Amygdala (tissue), 56 donors: ENCODE results near the gene TLCD4.

Source experiments
- DNase-seq, 56 donors: peaks; one replicate each; lab custom pipeline; 2025; lab: John Stamatoyannopoulos, UW

TLCD4 gene

GRCh38 chr1:95094923-95095322 is 22.2 kb upstream of the TLCD4 start:
- no peak for DNase-seq

- no peak for DNase-seq
Measured at GRCh38 chr1:95095833-95096217, 21.3 kb upstream of the TLCD4 start.

- DNase-seq, result no peak
Measured at GRCh38 chr1:95096218-95096841, 20.8 kb upstream of the TLCD4 start.

- no peak for DNase-seq
Measured at GRCh38 chr1:95097426-95097825, 19.7 kb upstream of the TLCD4 start.

- DNase-seq, result no peak
Measured at GRCh38 chr1:95098196-95098595, 19.0 kb upstream of the TLCD4 start.

GRCh38 chr1:95108792-95109191 is 8.4 kb upstream of the TLCD4 start:
- DNase-seq, result no peak

GRCh38 chr1:95111014-95111413 is 6.1 kb upstream of the TLCD4 start:
- DNase-seq, result no peak

GRCh38 chr1:95113684-95114083 is 3.5 kb upstream of the TLCD4 start:
- no peak for DNase-seq

GRCh38 chr1:95115708-95116137 is 1.4 kb upstream of the TLCD4 start:
- DNase-seq, result no peak

- peak in 46 of 56 donors; percentile 4 to 65 (median 40) for DNase-seq
Measured at GRCh38 chr1:95116580-95117206, 462 bp upstream of the TLCD4 start.

GRCh38 chr1:95118067-95118499 is 928 bp downstream of the TLCD4 start:
- DNase-seq, result peak in 1 of 56 donors; percentile 21

- no peak for DNase-seq
Measured at GRCh38 chr1:95118710-95119109, 1.6 kb downstream of the TLCD4 start.

GRCh38 chr1:95119273-95119672 is 2.1 kb downstream of the TLCD4 start:
- no peak for DNase-seq

GRCh38 chr1:95122151-95122697 is 5.1 kb downstream of the TLCD4 start:
- no peak for DNase-seq

- DNase-seq, result no peak
Measured at GRCh38 chr1:95124342-95124741, 7.2 kb downstream of the TLCD4 start.

- no peak for DNase-seq
Measured at GRCh38 chr1:95126366-95126765, 9.2 kb downstream of the TLCD4 start.

- DNase-seq, result no peak
Measured at GRCh38 chr1:95126846-95127245, 9.7 kb downstream of the TLCD4 start.

- DNase-seq, result no peak
Measured at GRCh38 chr1:95127380-95127779, 10.2 kb downstream of the TLCD4 start.

- DNase-seq, result no peak
Measured at GRCh38 chr1:95132762-95133161, 15.6 kb downstream of the TLCD4 start.

- no peak for DNase-seq
Measured at GRCh38 chr1:95133687-95134086, 16.5 kb downstream of the TLCD4 start.

GRCh38 chr1:95138223-95138622 is 21.1 kb downstream of the TLCD4 start:
- DNase-seq, result no peak

- no peak for DNase-seq
Measured at GRCh38 chr1:95139039-95139438, 21.9 kb downstream of the TLCD4 start.
